Mucosa of rectum (tissue), 2 donors: ENCODE measurements around the gene CFAP100.

Experiments
- H3K27ac ChIP-seq, 2 donors: one replicate each; pipeline ENCODE4 v1.7.0; 2013; ENCODE audit warnings: inconsistent platforms in 2 of 2, low read depth in 2 of 2, low read length in 2 of 2
- H3K27me3 ChIP-seq, 2 donors: one replicate each; pipeline ENCODE4 v1.7.0; 2013; ENCODE audit warnings: low read length in 2 of 2; ENCODE audit not compliant: control insufficient read depth in 2 of 2, insufficient read depth in 2 of 2
- H3K36me3 ChIP-seq, 2 donors: one replicate each; pipeline ENCODE4 v1.7.0; 2013; ENCODE audit warnings: low read length in 2 of 2; ENCODE audit not compliant: control insufficient read depth in 2 of 2, insufficient read depth in 2 of 2
- H3K4me1 ChIP-seq, 2 donors: one replicate each; pipeline ENCODE4 v1.7.0; 2013; ENCODE audit warnings: low read length in 2 of 2, mild to moderate bottlenecking in 1 of 2; ENCODE audit not compliant: control insufficient read depth in 2 of 2, insufficient read depth in 2 of 2
- H3K4me3 ChIP-seq, 2 donors: one replicate each; pipeline ENCODE4 v1.7.0; 2013; ENCODE audit warnings: low read length in 2 of 2
- H3K9ac ChIP-seq, 2 donors: one replicate each; pipeline ENCODE4 v1.7.0; 2013; ENCODE audit warnings: low read length in 2 of 2, low read depth in 1 of 2, mild to moderate bottlenecking in 1 of 2
- H3K9me3 ChIP-seq, 2 donors: one replicate each; pipeline ENCODE4 v1.7.0; 2013; ENCODE audit warnings: low read length in 2 of 2; ENCODE audit not compliant: control insufficient read depth in 2 of 2
- donor health status: healthy.
- donor health status: Normal muscosa, but diverticular disease.

CFAP100 gene

DNA sequence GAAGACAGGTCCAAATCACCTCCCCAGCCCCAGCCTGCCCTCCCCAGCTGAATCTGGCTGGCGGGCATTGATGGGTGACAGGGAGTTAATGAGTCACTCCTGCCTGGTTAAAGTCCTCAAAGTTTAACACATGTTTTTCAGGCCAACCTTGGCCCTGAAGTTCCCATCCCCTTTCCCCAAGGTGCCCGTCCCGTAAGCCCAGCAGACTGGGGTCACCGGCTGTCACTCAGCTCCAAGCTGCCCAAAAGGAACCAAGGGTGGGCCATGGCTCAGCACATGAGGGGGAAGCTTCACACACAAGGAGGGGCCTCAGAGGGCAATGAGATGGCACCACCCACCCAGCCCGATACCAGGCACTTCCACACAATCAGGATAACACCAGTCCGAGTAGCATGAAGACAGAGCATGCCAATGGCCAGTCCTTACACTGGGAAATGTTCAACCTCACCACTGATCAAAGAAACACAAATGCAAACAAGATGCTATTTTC lies 27.3 kb upstream of the CFAP100 start:
- H3K36me3 ChIP-seq = no peaks in the 10 kb centered on the region

DNA sequence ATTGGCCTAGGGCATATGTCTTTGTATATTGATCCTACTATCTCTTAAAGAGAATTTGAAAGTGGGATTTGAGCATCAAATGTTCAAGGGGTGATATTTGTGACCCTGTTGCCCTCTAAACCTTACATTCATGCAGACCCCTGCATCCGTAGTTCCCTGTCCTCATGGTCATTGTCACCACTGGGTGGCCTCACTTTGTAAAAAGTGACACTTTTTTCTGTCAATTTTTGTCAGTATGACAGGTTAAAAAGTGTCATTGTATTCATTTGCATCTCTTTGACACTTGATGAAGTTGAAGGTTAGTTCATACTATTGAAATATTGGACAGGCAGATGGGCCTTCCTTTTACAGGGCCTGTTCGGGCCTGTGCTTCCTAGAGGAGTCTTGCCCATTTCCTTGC lies 25.2 kb upstream of the CFAP100 start:
- H3K9me3 ChIP-seq = no peaks in the 10 kb centered on the region
- no peak overlapping the region for H3K27ac ChIP-seq
- H3K27me3 ChIP-seq = no peaks in the 10 kb centered on the region
- H3K4me3 ChIP-seq = no peak overlapping the region
- H3K9ac ChIP-seq = no peak overlapping the region
- no peaks in the 10 kb centered on the region for H3K4me1 ChIP-seq
- no peaks in the 10 kb centered on the region for H3K36me3 ChIP-seq

More for the DNA sequence above, 27.3 kb upstream of the CFAP100 start:
- no peak overlapping the region for H3K4me3 ChIP-seq
- no peaks in the 10 kb centered on the region for H3K4me1 ChIP-seq
- no peaks in the 10 kb centered on the region for H3K9me3 ChIP-seq
- H3K27me3 ChIP-seq = no peaks in the 10 kb centered on the region
- H3K27ac ChIP-seq = no peak overlapping the region
- H3K9ac ChIP-seq = no peak overlapping the region

DNA sequence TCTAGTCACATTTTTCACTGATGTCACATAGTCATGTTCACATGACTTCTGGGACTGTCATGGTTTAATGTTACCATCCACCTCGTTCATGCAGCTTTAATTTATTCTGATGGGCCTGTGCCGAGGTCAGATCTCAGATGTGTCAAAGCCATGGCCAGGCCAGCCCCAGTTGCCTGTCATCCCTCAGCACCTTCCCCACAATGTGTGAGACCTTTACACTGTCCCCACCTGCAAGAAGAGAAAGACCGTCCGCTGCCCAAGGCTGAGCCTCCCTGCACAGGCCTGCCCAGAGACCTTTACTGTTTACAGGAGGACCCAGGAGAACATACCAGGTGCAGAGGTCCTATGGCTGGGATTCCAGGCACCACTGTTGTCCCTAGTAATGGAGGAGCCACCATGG lies 24.7 kb upstream of the CFAP100 start:
- Histone ChIP-seq H3K9ac (no peak overlapping the region), H3K9me3 (no peaks in the 10 kb centered on the region), H3K27ac (no peak overlapping the region), H3K4me3 (no peak overlapping the region), H3K4me1 (no peaks in the 10 kb centered on the region), H3K27me3 (no peaks in the 10 kb centered on the region), H3K36me3 (no peaks in the 10 kb centered on the region)

DNA sequence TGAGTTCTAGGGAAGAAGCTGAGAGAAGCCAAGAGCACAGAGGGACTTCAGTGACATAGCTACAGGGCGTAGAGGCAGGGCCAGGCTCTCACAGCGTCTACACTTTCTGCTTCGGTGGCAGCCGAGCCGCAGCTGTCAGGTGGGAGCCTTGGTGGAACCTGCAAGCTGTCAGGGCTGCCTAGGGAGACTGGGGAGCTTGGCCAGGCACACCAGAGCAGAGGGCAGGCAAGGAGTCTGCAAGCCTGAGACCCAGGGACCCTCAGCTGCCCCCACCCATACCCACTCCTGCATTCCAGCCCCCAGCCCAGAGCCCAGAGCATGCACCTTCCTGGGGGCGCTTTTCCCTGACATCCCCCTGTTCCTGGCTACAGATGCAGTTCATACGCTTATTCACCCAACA lies 24.1 kb upstream of the CFAP100 start:
- no peak overlapping the region for H3K27ac ChIP-seq
- H3K4me3 ChIP-seq = no peak overlapping the region
- no peaks in the 10 kb centered on the region for H3K9me3 ChIP-seq
- H3K27me3 ChIP-seq = no peaks in the 10 kb centered on the region
- no peaks in the 10 kb centered on the region for H3K4me1 ChIP-seq
- no peak overlapping the region for H3K9ac ChIP-seq
- no peaks in the 10 kb centered on the region for H3K36me3 ChIP-seq

DNA sequence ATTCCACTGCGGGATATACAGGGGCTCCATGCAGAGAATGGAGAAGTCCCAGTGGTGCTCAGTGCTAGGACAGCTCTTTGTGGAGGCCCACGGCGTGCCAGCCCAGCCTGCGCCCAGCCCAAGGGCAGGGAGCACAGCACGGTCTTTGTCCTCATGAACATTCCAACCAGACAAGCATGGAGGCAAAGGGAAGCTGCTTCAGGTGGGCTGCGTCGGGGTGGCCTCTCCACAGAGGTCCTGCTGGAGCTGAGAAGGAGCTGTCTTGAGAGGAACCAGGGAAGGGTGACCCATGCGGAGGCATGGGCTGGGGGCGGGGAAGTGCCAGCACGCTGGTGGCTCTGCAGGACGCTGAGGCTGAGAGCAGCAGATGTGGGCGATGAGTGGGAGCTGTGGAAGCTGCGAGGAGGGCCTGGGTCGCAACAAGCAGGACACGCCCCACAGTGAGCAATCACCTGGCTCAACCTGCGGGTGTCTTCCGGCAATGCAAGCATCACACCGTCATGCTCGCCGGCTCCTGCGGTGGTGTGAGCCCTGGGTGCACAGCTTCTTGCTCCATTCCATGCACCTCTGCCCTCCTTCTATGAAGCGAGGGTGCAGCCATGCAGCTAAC lies 23.5 kb upstream of the CFAP100 start:
- Histone ChIP-seq H3K4me3 (no peak overlapping the region), H3K36me3 (no peaks in the 10 kb centered on the region), H3K27ac (no peak overlapping the region), H3K9me3 (no peaks in the 10 kb centered on the region), H3K4me1 (no peaks in the 10 kb centered on the region), H3K27me3 (no peaks in the 10 kb centered on the region), H3K9ac (no peak overlapping the region)

DNA sequence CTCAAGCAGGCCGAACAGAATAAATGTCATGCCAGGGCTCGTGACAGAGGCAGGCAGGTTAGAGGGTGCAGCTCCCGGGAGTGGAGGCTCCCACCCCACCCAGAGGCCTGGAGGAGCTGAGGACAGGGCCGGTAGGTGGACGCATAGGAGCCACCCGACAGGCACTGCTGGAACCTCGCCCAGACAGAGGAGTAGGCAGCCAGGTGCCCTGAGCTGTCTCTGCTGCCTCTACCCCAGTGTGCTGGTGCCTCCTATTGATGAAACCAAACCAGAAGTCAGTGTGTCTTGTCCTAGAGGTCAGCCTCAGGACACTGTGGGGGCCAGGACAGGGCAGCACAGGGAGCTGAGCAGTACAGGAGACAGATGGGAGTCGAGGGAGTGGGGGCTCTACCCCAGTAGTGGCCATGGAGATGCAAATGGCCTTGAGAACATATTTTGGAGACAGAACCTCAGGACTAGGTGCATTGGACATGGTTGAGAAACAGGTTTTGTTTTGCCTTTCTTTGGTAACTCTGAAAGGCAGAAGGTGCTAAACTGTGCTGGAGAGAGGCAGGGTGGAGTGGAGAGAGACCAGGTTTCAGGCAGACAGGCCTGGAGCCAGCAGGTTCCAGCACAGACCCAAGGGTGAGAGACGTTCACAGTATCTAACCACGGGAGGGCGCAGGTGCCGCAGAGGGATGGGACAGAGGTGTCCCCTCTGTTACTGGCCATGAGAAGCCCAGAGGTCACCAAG lies 22.1 kb upstream of the CFAP100 start:
- Histone ChIP-seq H3K36me3 (no peaks in the 10 kb centered on the region), H3K4me3 (no peak overlapping the region), H3K9me3 (no peaks in the 10 kb centered on the region), H3K4me1 (no peaks in the 10 kb centered on the region), H3K27ac (no peak overlapping the region), H3K9ac (no peak overlapping the region), H3K27me3 (no peaks in the 10 kb centered on the region)

DNA sequence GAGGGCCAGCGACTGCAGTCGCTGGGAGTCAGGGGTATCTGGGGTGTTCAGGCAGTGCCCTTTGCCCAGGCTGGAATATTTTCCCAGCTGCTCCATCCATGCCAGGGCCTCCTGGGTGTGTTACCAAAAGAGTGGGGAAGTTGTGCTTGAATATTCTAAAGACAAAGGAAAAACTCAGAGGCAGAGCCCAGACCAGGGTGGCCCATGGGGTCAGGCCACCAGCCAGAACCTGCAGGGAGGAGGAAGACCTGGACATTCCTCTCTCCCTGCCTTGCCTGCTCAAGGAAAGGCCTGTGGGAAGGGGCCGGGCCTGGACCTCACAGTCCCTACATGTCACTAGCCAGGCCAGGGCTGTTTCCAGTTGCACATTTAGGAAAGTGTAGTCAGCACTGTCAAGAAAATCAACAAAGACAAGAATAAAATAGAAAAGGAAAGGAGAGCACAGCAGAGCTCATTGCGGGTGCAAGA lies 21.5 kb upstream of the CFAP100 start:
- Histone ChIP-seq H3K9ac (no peak overlapping the region), H3K27ac (no peak overlapping the region), H3K36me3 (no peaks in the 10 kb centered on the region), H3K4me3 (no peak overlapping the region), H3K4me1 (no peaks in the 10 kb centered on the region), H3K27me3 (no peaks in the 10 kb centered on the region), H3K9me3 (no peaks in the 10 kb centered on the region)

DNA sequence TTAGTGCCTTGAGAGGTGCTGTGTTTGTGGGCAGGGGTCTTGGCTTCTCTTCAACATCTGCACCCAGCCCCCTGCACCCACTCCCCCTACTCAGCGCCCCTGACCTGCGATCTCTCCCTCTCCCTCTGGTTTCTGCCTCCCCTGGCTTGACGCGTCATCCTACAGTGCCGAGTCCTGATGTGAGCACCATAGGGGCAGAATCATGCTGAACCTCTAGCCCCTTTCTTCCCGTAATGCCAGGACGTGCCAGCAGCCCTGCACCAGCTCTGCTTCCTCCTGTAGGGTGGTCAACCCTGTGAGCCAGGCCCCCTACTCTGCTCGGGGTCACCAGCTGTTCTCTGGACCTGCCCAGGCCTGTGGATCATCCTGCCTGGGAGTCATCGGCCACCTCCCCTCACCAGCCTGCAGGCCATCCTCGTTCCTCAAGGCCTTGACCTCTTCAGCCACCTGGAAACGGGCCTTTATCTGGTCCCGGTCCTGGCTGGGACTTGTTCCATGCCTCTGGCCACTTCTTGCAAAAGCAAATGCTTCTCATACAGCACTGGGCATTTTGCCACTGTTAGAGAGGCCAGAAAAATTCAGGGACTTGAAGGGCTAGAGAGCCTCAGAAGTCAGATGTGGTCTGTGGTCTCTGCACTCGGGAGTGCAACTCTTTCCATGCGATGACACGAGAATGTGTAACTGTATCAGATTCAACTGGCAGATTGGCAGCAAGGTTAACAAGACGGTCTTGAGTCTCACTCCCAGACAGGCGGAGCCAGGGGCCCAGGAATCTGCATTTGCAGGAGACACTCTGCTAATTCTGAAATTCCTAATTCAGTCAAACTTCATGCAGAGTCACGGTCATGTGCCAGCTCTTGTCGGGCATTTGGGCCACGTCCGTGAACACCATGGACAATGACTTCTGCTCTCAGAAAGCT lies 20.8 kb upstream of the CFAP100 start:
- Histone ChIP-seq H3K27ac (no peak overlapping the region), H3K9me3 (no peaks in the 10 kb centered on the region), H3K36me3 (no peaks in the 10 kb centered on the region), H3K27me3 (no peaks in the 10 kb centered on the region), H3K9ac (no peak overlapping the region), H3K4me1 (no peaks in the 10 kb centered on the region), H3K4me3 (no peak overlapping the region)

DNA sequence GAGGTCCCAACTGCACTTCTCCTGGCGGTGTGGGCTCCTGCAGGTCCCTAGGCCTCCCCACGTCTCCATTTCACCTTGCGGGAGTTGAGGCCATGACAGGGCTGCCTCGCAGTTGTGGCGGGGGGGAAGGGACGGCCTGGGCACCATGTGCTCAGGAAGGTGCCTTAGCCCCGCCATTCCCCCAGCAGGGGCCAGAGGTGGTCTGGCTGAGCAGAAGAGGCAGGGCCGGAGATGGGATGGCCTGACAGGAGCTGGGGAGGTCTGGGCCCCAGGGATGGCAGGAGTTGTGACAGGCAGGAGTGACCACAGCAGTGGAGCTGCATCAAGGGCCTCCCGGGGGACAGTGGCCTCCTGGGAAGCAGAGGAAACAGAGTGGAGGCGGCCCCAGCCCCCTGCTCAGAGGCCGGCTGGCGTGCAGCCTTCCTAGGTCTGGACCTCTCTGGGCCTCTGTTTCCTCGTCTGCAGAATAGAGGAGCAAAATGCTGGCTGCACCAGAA lies 18.8 kb upstream of the CFAP100 start:
- Histone ChIP-seq H3K9ac (no peak overlapping the region), H3K27me3 (peaks cover 3 to 4% of the 10 kb centered on the region in 2 donors), H3K4me1 (no peaks in the 10 kb centered on the region), H3K27ac (no peak overlapping the region), H3K4me3 (no peak overlapping the region), H3K36me3 (no peaks in the 10 kb centered on the region), H3K9me3 (no peaks in the 10 kb centered on the region)

DNA sequence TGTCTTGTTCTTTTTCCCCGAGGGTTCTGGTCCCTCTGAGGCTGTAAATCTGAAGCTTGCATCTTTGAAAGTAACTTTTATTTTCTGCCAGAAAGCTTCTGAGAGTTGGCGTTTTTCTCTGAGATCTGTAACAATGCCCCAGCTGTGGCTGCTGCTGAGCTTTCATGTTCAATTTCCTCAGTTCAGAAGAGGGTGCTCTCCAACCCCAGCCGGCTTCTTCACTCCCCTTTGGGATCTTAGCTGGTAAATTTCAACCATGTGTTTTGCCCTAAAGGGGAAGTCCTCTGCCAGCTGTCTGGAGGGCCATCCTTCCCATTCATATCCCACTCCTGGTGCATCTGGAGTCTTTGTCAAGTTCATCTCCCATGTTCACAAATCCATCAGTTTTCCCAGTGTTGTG lies 18.3 kb upstream of the CFAP100 start:
- H3K27me3 ChIP-seq = peaks cover 3 to 4% of the 10 kb centered on the region in 2 donors
- H3K36me3 ChIP-seq = no peaks in the 10 kb centered on the region
- no peaks in the 10 kb centered on the region for H3K4me1 ChIP-seq
- H3K9me3 ChIP-seq = no peaks in the 10 kb centered on the region
- H3K9ac ChIP-seq = no peak overlapping the region
- no peak overlapping the region for H3K4me3 ChIP-seq
- H3K27ac ChIP-seq = no peak overlapping the region
